ENCODE results near the gene CPEB1.

CPEB1 gene

GRCh38 chr15:82552861-82553260 is 94.3 kb downstream of the CPEB1 start:
- Histone ChIP-seq H3K4me3 (ENCODE audit: insufficient read depth, low read depth, low read length) (no peak overlapping the region), H3K36me3 (ENCODE audit: control insufficient read depth, insufficient read depth, low read length) (no peaks in the 10 kb centered on the region), H3K4me1 (ENCODE audit: control insufficient read depth, insufficient read depth, low read length) (no peaks in the 10 kb centered on the region), H3K27ac (ENCODE audit: insufficient read depth, low read depth, low read length, poor library complexity, severe bottlenecking) (no peak overlapping the region), H3K27me3 (ENCODE audit: control insufficient read depth, insufficient read depth, low read length, poor library complexity, severe bottlenecking) (no peaks in the 10 kb centered on the region), H3K9me3 (ENCODE audit: control insufficient read depth, low read length) (no peaks in the 10 kb centered on the region)
- 95 to 97% methylated on average over 2 of the region's 2 CpGs for whole genome bisulfite sequencing, 2 experiments

- H3K27me3 ChIP-seq (ENCODE audit: control insufficient read depth, insufficient read depth, low read length, poor library complexity, severe bottlenecking): no peaks in the 10 kb centered on the region
- WGBS, 2 experiments: 80 to 86% methylated on average over 5 of the region's 5 CpGs
- H3K27ac ChIP-seq (ENCODE audit: insufficient read depth, low read depth, low read length, poor library complexity, severe bottlenecking): no peak overlapping the region
- no peaks in the 10 kb centered on the region for H3K36me3 ChIP-seq (ENCODE audit: control insufficient read depth, insufficient read depth, low read length)
- no peaks in the 10 kb centered on the region for H3K4me1 ChIP-seq (ENCODE audit: control insufficient read depth, insufficient read depth, low read length)
- H3K9me3 ChIP-seq (ENCODE audit: control insufficient read depth, low read length): no peaks in the 10 kb centered on the region
- H3K4me3 ChIP-seq (ENCODE audit: insufficient read depth, low read depth, low read length): no peak overlapping the region
Observed at GRCh38 chr15:82551646-82552247, 95.4 kb downstream of the CPEB1 start.

GRCh38 chr15:82549199-82549665 is 97.9 kb downstream of the CPEB1 start:
- H3K27ac ChIP-seq (ENCODE audit: insufficient read depth, low read depth, low read length, poor library complexity, severe bottlenecking): no peak overlapping the region
- peaks cover 1% of the 10 kb centered on the region for H3K4me1 ChIP-seq (ENCODE audit: control insufficient read depth, insufficient read depth, low read length)
- no peaks in the 10 kb centered on the region for H3K27me3 ChIP-seq (ENCODE audit: control insufficient read depth, insufficient read depth, low read length, poor library complexity, severe bottlenecking)
- WGBS, 2 experiments: 95 to 96% methylated on average over 9 of the region's 9 CpGs
- H3K36me3 ChIP-seq (ENCODE audit: control insufficient read depth, insufficient read depth, low read length): no peaks in the 10 kb centered on the region
- H3K4me3 ChIP-seq (ENCODE audit: insufficient read depth, low read depth, low read length): no peak overlapping the region
- no peaks in the 10 kb centered on the region for H3K9me3 ChIP-seq (ENCODE audit: control insufficient read depth, low read length)

- no peak overlapping the region for H3K4me3 ChIP-seq (ENCODE audit: insufficient read depth, low read depth, low read length)
- no peak overlapping the region for H3K27ac ChIP-seq (ENCODE audit: insufficient read depth, low read depth, low read length, poor library complexity, severe bottlenecking)
- H3K9me3 ChIP-seq (ENCODE audit: control insufficient read depth, low read length): no peaks in the 10 kb centered on the region
- H3K36me3 ChIP-seq (ENCODE audit: control insufficient read depth, insufficient read depth, low read length): no peaks in the 10 kb centered on the region
- 90 to 92% methylated on average over 2 of the region's 2 CpGs for WGBS, 2 experiments
- H3K4me1 ChIP-seq (ENCODE audit: control insufficient read depth, insufficient read depth, low read length): peaks cover 7% of the 10 kb centered on the region
- H3K27me3 ChIP-seq (ENCODE audit: control insufficient read depth, insufficient read depth, low read length, poor library complexity, severe bottlenecking): no peaks in the 10 kb centered on the region
Observed at GRCh38 chr15:82548700-82549099, 98.5 kb downstream of the CPEB1 start.

GRCh38 chr15:82545478-82545877 is 101.7 kb downstream of the CPEB1 start:
- no peaks in the 10 kb centered on the region for H3K36me3 ChIP-seq (ENCODE audit: control insufficient read depth, insufficient read depth, low read length)
- peaks cover 17% of the 10 kb centered on the region for H3K4me1 ChIP-seq (ENCODE audit: control insufficient read depth, insufficient read depth, low read length)
- no peaks in the 10 kb centered on the region for H3K27me3 ChIP-seq (ENCODE audit: control insufficient read depth, insufficient read depth, low read length, poor library complexity, severe bottlenecking)
- no peaks in the 10 kb centered on the region for H3K9me3 ChIP-seq (ENCODE audit: control insufficient read depth, low read length)
- no peak overlapping the region for H3K27ac ChIP-seq (ENCODE audit: insufficient read depth, low read depth, low read length, poor library complexity, severe bottlenecking)
- 86% methylated on average over 6 of the region's 6 CpGs for WGBS, 2 experiments
- H3K4me3 ChIP-seq (ENCODE audit: insufficient read depth, low read depth, low read length): no peak overlapping the region

DNA sequence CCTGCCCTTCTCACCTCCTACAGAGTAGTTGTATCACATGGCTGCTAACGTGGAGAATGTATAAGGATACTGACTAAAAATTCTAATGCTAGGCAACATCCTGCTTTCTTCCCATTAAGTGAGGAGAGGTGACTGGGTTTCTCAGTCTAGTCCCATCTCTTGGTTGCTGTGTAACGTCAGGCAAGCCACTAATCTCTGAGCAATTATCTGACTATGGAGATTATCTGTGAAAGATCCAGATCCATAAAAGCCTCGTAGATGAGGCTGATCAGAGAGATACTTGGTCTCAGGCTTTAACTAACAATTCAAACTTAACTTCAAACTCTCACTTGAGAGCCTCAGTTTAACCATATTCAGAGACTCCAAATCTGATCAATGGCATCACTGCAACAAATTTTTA is 102.2 kb downstream of the CPEB1 start:
- 81 to 95% methylated on average over 2 to 3 of the region's 3 CpGs for WGBS, 2 experiments
- Histone ChIP-seq H3K4me1 (ENCODE audit: control insufficient read depth, insufficient read depth, low read length) (peaks cover 17% of the 10 kb centered on the region), H3K27me3 (ENCODE audit: control insufficient read depth, insufficient read depth, low read length, poor library complexity, severe bottlenecking) (no peaks in the 10 kb centered on the region), H3K4me3 (ENCODE audit: insufficient read depth, low read depth, low read length) (no peak overlapping the region), H3K27ac (ENCODE audit: insufficient read depth, low read depth, low read length, poor library complexity, severe bottlenecking) (no peak overlapping the region), H3K9me3 (ENCODE audit: control insufficient read depth, low read length) (no peaks in the 10 kb centered on the region), H3K36me3 (ENCODE audit: control insufficient read depth, insufficient read depth, low read length) (no peaks in the 10 kb centered on the region)

GRCh38 chr15:82544431-82544830 is 102.7 kb downstream of the CPEB1 start:
- no peak overlapping the region for H3K27ac ChIP-seq (ENCODE audit: insufficient read depth, low read depth, low read length, poor library complexity, severe bottlenecking)
- no peaks in the 10 kb centered on the region for H3K27me3 ChIP-seq (ENCODE audit: control insufficient read depth, insufficient read depth, low read length, poor library complexity, severe bottlenecking)
- H3K9me3 ChIP-seq (ENCODE audit: control insufficient read depth, low read length): no peaks in the 10 kb centered on the region
- H3K36me3 ChIP-seq (ENCODE audit: control insufficient read depth, insufficient read depth, low read length): no peaks in the 10 kb centered on the region
- peaks cover 17% of the 10 kb centered on the region for H3K4me1 ChIP-seq (ENCODE audit: control insufficient read depth, insufficient read depth, low read length)
- WGBS, 2 experiments: 92% methylated on average over 9 of the region's 9 CpGs
- H3K4me3 ChIP-seq (ENCODE audit: insufficient read depth, low read depth, low read length): no peak overlapping the region

DNA sequence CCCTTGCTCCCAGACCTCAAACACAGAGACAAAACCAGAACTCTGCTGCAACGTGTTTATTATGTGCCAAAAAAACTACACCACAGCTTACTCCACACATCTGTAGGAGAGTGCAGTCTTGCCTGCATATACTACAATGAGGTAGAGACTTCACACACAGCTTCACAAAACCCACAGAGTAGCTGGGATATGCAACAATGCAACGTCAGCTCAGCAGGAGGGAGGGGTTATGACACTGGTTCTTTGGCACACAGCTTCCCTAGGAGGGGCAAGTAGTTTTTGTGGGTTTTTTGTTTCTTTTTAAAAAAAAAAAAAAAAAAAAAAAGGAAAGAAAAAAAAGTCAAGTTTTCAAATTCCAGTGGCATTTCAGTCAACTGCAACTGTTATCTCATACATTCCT is 104.0 kb downstream of the CPEB1 start:
- no peaks in the 10 kb centered on the region for H3K9me3 ChIP-seq (ENCODE audit: control insufficient read depth, low read length)
- no peak overlapping the region for H3K27ac ChIP-seq (ENCODE audit: insufficient read depth, low read depth, low read length, poor library complexity, severe bottlenecking)
- WGBS, 2 experiments: 16 to 19% methylated on average over 2 of the region's 2 CpGs
- H3K4me1 ChIP-seq (ENCODE audit: control insufficient read depth, insufficient read depth, low read length): peaks cover 19% of the 10 kb centered on the region
- peaks cover 5% of the 10 kb centered on the region for H3K36me3 ChIP-seq (ENCODE audit: control insufficient read depth, insufficient read depth, low read length)
- H3K27me3 ChIP-seq (ENCODE audit: control insufficient read depth, insufficient read depth, low read length, poor library complexity, severe bottlenecking): no peaks in the 10 kb centered on the region
- H3K4me3 ChIP-seq (ENCODE audit: insufficient read depth, low read depth, low read length): no peak overlapping the region

- no peak overlapping the region for H3K27ac ChIP-seq (ENCODE audit: insufficient read depth, low read depth, low read length, poor library complexity, severe bottlenecking)
- no peaks in the 10 kb centered on the region for H3K27me3 ChIP-seq (ENCODE audit: control insufficient read depth, insufficient read depth, low read length, poor library complexity, severe bottlenecking)
- H3K9me3 ChIP-seq (ENCODE audit: control insufficient read depth, low read length): no peaks in the 10 kb centered on the region
- peak overlapping the region; percentile 94 for H3K4me3 ChIP-seq (ENCODE audit: insufficient read depth, low read depth, low read length)
- WGBS, 2 experiments: 38 to 41% methylated on average over 11 of the region's 11 CpGs
- peaks cover 26% of the 10 kb centered on the region for H3K36me3 ChIP-seq (ENCODE audit: control insufficient read depth, insufficient read depth, low read length)
- H3K4me1 ChIP-seq (ENCODE audit: control insufficient read depth, insufficient read depth, low read length): peaks cover 19% of the 10 kb centered on the region
Observed at GRCh38 chr15:82540984-82541431, 106.2 kb downstream of the CPEB1 start.

GRCh38 chr15:82540055-82540983 is 106.8 kb downstream of the CPEB1 start, which contains the start of gene RPS17:
Gene RPS17 (minus strand): TSS chr15:82540457. CDS start chr15:82540428, 29 bp downstream.
- H3K4me3 ChIP-seq (ENCODE audit: insufficient read depth, low read depth, low read length): peak within 1 kb of the TSS; percentile 94
- peaks cover 19% of the 10 kb centered on the region for H3K4me1 ChIP-seq (ENCODE audit: control insufficient read depth, insufficient read depth, low read length)
- no peaks in the 10 kb centered on the region for H3K9me3 ChIP-seq (ENCODE audit: control insufficient read depth, low read length)
- peak within 1 kb of the TSS; percentile 84 for H3K27ac ChIP-seq (ENCODE audit: insufficient read depth, low read depth, low read length, poor library complexity, severe bottlenecking)
- no peaks in the 10 kb centered on the region for H3K27me3 ChIP-seq (ENCODE audit: control insufficient read depth, insufficient read depth, low read length, poor library complexity, severe bottlenecking)
- 0 to 1% methylated on average over 81 of the region's 81 CpGs for WGBS, 2 experiments
- H3K36me3 ChIP-seq (ENCODE audit: control insufficient read depth, insufficient read depth, low read length): peaks cover 30% of the 10 kb centered on the region

Data from ectodermal cell (in vitro differentiated cells).